Measurements from ENCODE around the gene EBNA1BP2.
A peak's percentile ranks its signal among the peaks of the same experiment; 100 is the strongest.
"Not testable (repeated sequence)": the region's sequence is repeated elsewhere in the genome, so short reads cannot be mapped to it uniquely, and the experiment has no call there.

Gene EBNA1BP2

DNA sequence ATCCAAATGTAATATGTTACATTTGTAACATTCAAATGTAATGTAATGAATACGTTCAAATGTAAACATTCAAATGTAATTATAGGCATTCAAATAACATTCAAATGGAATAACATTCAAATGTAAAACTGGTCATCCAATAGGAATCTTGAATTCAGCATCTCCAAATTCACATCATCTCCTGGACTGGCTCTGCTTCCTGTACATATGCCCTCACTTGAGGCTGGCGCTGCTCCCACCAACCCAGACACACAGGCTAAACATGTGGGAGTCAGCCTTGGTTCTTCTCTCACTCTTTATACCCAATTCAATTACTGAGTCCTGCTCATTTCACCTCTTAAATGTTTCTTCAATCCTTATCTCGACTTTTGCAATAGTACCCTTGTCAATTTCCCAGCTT, 6.9 kb downstream of the EBNA1BP2 start:
- TF ChIP-seq TAF1 (IDR thresholded peaks at IDR 0.05; ENCODE audit: borderline replicate concordance, low read depth, low read length), result no peak
- no peak for TF ChIP-seq POLR2AphosphoS5 (IDR thresholded peaks at IDR 0.05; ENCODE audit: low read depth, low read length)
- TF ChIP-seq POLR2A (IDR thresholded peaks at IDR 0.05; ENCODE audit: low read depth, low read length), result no peak
- DNase-seq (ENCODE audit: insufficient read length), result no peak
- FAIRE-seq, result no peak

DNA sequence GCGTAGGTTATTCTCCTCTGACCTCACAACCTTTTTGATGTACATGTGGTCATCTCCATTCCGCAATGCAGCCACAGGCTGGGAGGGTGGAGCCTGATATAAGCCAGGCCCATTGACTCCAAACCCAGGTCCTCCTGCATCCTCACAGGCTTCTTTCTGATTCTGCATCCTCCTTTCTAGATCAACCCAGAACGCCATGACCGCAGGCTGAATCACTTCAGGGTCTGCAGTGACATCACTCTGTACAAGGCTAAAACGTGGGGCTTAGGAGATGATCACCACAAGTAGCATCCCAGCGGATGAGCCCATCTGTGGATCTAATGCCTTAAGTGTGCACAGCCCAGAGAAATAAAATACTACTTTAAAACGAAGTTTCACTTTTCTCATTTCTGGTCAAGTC, 16.1 kb downstream of the EBNA1BP2 start:
- FAIRE-seq (no peak), DNase-seq (ENCODE audit: insufficient read length) (no peak)
- no peak for TF ChIP-seq POLR2AphosphoS5 (IDR thresholded peaks at IDR 0.05; ENCODE audit: low read depth, low read length)
- no peak for TF ChIP-seq POLR2A (IDR thresholded peaks at IDR 0.05; ENCODE audit: low read depth, low read length)
- no peak for TF ChIP-seq TAF1 (IDR thresholded peaks at IDR 0.05; ENCODE audit: borderline replicate concordance, low read depth, low read length)

DNA sequence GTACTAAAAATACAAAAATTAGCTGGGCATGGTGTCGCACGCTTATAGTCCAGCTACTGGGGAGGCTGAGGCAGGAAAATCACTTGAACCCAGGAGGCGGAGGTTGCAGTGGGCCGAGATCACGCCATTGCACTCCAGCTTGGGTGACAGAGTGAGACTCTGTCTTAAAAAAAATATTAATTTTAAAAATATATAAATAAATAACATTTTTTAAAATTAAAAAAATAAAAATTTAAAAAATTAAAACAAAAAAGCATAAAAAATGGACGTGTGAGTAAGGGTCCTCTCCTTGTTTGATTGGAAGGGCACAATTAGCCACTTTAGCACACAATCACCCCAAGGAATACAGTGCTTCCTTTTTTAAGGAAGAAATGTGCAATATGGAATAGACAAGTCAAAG, 18.6 kb downstream of the EBNA1BP2 start:
- FAIRE-seq (no peak), DNase-seq (ENCODE audit: insufficient read length) (no peak)
- no peak for TF ChIP-seq POLR2A (IDR thresholded peaks at IDR 0.05; ENCODE audit: low read depth, low read length)
- no peak for TF ChIP-seq TAF1 (IDR thresholded peaks at IDR 0.05; ENCODE audit: borderline replicate concordance, low read depth, low read length)

DNA sequence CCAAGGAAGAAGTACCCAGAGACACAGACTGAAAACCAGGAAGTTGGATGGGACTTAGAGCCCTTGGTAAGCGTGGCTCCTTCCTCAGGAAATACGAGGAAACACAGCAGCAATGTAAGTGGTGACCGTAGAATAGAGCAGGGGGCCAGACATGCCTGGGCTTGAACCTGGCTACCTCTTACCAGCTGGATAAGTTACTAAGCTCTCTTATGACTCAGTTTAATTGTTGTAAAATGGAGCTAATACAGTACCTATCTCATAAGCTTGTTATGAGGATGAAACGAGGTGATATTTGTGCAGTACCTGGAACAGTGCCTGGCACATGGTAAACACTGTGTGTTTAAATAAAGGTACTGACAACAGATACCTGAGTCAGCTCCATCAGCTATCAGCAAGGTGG, 19.2 kb downstream of the EBNA1BP2 start:
- DNase-seq (ENCODE audit: insufficient read length), result no peak
- FAIRE-seq, result no peak
- TF ChIP-seq POLR2AphosphoS5 (IDR thresholded peaks at IDR 0.05; ENCODE audit: low read depth, low read length) (no peak), POLR2A (IDR thresholded peaks at IDR 0.05; ENCODE audit: low read depth, low read length) (no peak), TAF1 (IDR thresholded peaks at IDR 0.05; ENCODE audit: borderline replicate concordance, low read depth, low read length) (no peak)

DNA sequence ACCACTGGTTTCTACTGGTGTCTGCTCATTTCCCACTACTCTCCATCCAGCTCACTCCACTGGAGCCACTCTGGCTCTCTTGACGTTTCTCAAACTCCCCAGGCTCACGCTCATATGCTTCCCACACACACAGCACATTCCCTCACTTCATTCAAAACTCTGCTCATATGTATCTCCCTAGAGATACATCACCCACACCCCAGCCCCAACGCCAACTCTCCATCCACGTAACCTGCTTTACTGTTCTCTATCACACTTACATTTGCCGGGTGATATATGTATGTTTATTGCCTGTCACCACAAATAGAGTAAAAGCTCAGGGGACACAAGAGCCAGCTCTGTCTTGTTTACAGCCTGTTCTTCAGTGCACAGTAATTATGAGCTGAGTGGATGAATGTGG, 22.2 kb downstream of the EBNA1BP2 start:
- TF ChIP-seq POLR2AphosphoS5 (IDR thresholded peaks at IDR 0.05; ENCODE audit: low read depth, low read length) (no peak), POLR2A (IDR thresholded peaks at IDR 0.05; ENCODE audit: low read depth, low read length) (no peak), TAF1 (IDR thresholded peaks at IDR 0.05; ENCODE audit: borderline replicate concordance, low read depth, low read length) (no peak)
- no peak for DNase-seq (ENCODE audit: insufficient read length)
- FAIRE-seq, result no peak

DNA sequence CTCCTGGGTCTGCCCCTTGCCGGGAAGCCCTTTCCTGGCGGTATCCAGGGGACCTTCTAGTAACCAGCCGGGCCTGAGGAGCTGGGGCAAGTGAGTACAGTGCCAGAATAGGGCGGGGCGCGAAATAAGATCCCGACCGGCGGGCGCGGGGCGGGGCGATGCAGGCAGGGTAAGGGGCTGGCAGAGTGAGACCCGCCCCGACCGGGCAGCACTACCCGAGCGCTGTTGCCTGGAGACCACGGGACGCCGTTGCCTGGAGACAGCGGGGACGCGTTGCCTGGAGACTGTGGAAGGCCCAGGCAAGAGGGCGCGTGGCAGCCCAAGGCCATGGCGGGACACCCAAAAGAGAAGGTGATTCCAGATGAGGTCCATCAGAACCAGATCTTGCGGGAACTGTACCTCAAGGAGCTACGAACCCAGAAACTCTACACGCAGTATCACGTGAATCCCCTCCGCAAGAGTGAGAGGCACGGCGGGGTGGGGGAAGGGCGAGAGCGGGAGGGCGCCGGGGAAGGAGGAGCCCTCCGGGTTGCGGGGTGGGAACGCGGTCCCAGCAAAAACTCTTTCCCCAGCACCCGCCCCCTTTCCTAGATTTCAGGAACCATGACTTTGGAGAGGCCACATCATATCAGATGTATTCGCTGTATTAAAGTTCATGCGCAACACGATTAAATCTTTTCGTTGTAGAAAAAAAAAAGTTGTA, 24.3 kb downstream of the EBNA1BP2 start:
- TF ChIP-seq TAF1 (IDR thresholded peaks at IDR 0.05; ENCODE audit: borderline replicate concordance, low read depth, low read length), result no peak
- FAIRE-seq, result no peak
- peak; percentile 18 for DNase-seq (ENCODE audit: insufficient read length)

DNA sequence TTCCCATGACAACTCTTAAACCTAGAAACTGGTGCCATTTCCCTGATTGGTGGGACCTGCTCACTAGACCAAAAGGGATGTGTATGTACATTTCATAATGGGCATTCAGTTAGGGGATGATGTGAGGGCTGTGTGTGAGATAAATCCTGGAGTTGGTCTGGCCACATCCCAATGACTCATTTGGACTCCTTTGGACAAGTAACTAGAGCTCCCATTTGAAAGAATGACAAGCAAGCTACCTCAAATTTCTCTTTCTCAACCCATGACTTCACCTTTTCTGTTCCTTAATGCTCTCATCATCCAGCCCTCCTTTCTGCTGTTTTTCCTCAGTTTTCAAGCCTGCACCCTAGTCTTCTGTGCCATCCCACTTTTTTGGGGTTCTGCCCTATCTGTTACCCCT, 27.9 kb downstream of the EBNA1BP2 start:
- FAIRE-seq, result no peak
- DNase-seq (ENCODE audit: insufficient read length), result no peak
- TF ChIP-seq POLR2A (IDR thresholded peaks at IDR 0.05; ENCODE audit: low read depth, low read length) (no peak), TAF1 (IDR thresholded peaks at IDR 0.05; ENCODE audit: borderline replicate concordance, low read depth, low read length) (no peak), POLR2AphosphoS5 (IDR thresholded peaks at IDR 0.05; ENCODE audit: low read depth, low read length) (no peak)

DNA sequence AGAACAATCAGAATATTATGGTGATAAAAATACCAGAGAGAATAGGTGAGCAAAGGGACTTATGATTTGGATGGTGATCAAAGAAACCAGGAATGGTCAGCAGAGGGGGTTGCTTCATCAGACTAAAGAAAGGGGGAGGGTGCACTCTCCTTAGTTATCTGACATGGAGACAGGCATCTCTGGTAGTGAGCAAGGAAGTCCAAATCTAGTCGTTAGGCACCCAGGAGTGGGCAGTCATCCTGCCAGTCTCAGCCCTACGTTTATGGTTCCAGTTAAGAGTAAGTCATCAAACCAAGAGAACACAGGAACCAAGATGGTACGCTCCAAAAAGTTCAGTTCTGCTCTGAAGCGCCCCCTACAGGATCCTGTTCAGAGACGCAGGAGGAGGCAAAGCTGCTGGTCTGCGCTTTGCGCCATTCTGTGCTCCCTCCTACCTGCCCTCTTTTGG, 28.6 kb downstream of the EBNA1BP2 start:
- no peak for FAIRE-seq
- TF ChIP-seq POLR2AphosphoS5 (IDR thresholded peaks at IDR 0.05; ENCODE audit: low read depth, low read length), result no peak
- TF ChIP-seq POLR2A (IDR thresholded peaks at IDR 0.05; ENCODE audit: low read depth, low read length), result no peak
- no peak for TF ChIP-seq TAF1 (IDR thresholded peaks at IDR 0.05; ENCODE audit: borderline replicate concordance, low read depth, low read length)
- DNase-seq (ENCODE audit: insufficient read length), result no peak

DNA sequence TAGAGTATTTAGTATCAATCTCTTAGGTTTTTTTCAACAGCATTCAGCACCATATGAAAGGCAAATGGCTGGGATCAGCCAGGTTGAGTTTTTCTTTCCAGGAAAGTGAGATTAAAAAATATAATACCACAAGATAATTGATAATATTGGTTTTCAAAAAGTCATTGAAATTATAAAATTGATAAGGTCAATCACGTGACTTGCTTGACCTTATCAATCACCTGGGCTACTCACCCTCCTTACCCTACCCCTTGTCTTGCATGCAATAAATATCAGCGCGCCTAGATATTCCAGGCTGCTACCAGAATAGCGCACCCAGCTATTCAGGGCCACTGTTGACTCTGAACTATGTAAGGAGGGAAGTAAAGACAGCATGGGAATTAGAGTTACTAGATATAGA, 31.5 kb downstream of the EBNA1BP2 start:
- no peak for FAIRE-seq
- no peak for TF ChIP-seq TAF1 (IDR thresholded peaks at IDR 0.05; ENCODE audit: borderline replicate concordance, low read depth, low read length)
- no peak for TF ChIP-seq POLR2A (IDR thresholded peaks at IDR 0.05; ENCODE audit: low read depth, low read length)
- no peak for TF ChIP-seq POLR2AphosphoS5 (IDR thresholded peaks at IDR 0.05; ENCODE audit: low read depth, low read length)
- no peak for DNase-seq (ENCODE audit: insufficient read length)

DNA sequence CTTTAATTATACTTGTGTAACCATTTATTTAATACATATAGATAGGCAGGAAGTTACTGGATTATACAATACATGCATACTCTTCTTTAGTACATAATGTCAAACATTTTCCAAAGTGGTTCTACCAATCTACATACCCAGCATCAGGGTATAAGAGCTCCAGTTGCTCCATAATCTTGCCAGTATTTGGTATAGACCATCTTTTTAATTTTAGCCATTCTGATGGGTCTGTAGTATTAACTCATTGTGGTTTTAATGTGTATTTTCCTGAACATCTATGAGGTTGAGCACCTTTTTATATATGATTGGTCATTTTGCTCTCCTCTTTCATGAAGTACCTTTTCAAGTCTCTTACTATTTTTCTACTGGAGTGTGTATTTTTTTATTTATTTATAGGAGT, 32.1 kb downstream of the EBNA1BP2 start:
- TF ChIP-seq TAF1 (IDR thresholded peaks at IDR 0.05; ENCODE audit: borderline replicate concordance, low read depth, low read length) (no peak), POLR2A (IDR thresholded peaks at IDR 0.05; ENCODE audit: low read depth, low read length) (no peak), POLR2AphosphoS5 (IDR thresholded peaks at IDR 0.05; ENCODE audit: low read depth, low read length) (no peak)
- FAIRE-seq (no peak), DNase-seq (ENCODE audit: insufficient read length) (no peak)

DNA sequence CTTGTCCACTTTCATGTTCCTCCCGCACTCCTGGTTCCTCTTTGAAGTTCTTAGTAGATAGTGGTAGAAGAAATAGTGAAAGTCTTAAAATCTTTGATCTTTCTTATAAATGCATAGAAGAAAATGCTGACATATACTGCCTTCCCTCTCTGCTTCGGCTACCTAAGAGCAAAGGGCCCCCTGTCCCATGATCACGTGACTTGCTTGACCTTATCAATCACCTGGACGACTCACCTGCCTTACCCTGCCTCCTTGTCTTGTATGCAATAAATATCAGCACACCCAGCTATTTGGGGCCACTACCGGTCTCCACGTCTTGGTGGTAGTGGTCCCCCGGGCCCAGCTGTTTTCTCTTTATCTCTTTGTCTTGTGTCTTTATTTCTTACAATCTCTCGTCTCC, 32.8 kb downstream of the EBNA1BP2 start:
- FAIRE-seq, result not testable (repeated sequence)

DNA sequence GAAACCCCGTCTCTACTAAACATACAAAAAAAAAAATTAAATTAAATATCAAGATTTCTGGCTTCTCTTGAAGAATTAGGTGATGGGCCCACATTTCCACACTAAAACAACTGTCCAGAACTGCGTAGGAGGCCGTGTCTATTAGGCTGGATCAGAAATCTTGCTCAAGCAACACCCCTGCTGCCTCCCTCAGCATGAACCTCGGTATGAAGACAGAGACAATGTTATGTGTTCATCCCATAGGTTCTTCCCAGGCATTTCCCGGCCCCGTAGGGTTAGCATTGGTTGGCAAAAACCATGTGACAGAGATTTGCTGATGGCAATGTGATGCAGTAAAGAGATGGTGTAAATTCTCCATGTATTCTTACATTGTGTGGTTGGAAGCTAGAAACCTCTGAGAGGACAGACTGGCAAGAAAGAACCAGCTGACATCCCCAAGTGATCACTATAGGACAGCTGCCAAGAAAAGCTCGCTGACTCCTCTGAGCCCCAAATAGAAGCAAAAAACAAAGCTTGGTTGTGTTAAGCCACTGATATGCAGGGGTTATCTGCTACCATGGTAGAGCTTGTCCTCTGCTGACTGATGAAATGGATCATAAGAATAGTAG, 34.5 kb downstream of the EBNA1BP2 start:
- TF ChIP-seq POLR2A (IDR thresholded peaks at IDR 0.05; ENCODE audit: low read depth, low read length) (no peak), TAF1 (IDR thresholded peaks at IDR 0.05; ENCODE audit: borderline replicate concordance, low read depth, low read length) (no peak), POLR2AphosphoS5 (IDR thresholded peaks at IDR 0.05; ENCODE audit: low read depth, low read length) (no peak)
- DNase-seq (ENCODE audit: insufficient read length) (no peak), FAIRE-seq (no peak)

More for the DNA sequence above, 32.8 kb downstream of the EBNA1BP2 start:
- not testable (repeated sequence) for DNase-seq (ENCODE audit: insufficient read length)
